Esophagus muscularis mucosa (tissue), 4 donors: ENCODE results near the gene IPO11.
"Not testable (repeated sequence)": the region's sequence is repeated elsewhere in the genome, so short reads cannot be mapped to it uniquely, and the experiment has no call there.

ENCODE experiments used
- CTCF ChIP-seq, 3 experiments: fragments of 200-600 bp in 2 of 3; fragments of 450-650 bp in 1 of 3; sonication (generic) in 2 of 3; IDR thresholded peaks; one replicate each; pipeline ENCODE4 v1.5.1; 2017 to 2019; ENCODE audit warnings: antibody characterized with exemption in 3 of 3, mild to moderate bottlenecking in 2 of 3, moderate library complexity in 1 of 3
- EP300 ChIP-seq: sonication (generic); formaldehyde crosslinking; IDR thresholded peaks from one replicate; pipeline ENCODE4 v1.6.1; 2017; ENCODE audit warnings: antibody characterized with exemption
- POLR2A ChIP-seq: fragments of 450-650 bp; IDR thresholded peaks from one replicate; pipeline ENCODE4 v1.6.1; 2017; ENCODE audit warnings: antibody characterized with exemption, moderate library complexity, mild to moderate bottlenecking, low read depth
- POLR2AphosphoS5 ChIP-seq, 2 donors: sonication (generic); formaldehyde crosslinking; IDR thresholded peaks; one replicate each; pipeline ENCODE4 v1.6.1; 2017; ENCODE audit warnings: antibody characterized with exemption in 2 of 2

- TF ChIP-seq CTCF (IDR thresholded peaks at IDR 0.05); EP300; POLR2A; POLR2AphosphoS5 (IDR thresholded peaks at IDR 0.05): not testable (repeated sequence)
These were observed 100.5 kb downstream of the IPO11 start for GRCh38 chr5:62513085-62513484.
